Measurements from ENCODE around the gene DEFB128.
"Not testable (repeated sequence)": the region's sequence is repeated elsewhere in the genome, so short reads cannot be mapped to it uniquely, and the experiment has no call there.

Gene DEFB128

GRCh38 chr20:203630-204029 lies 14.1 kb upstream of the DEFB128 start:
- H3K9ac ChIP-seq (ENCODE audit: low read depth, low read length); H3K9me3 ChIP-seq (ENCODE audit: control insufficient read depth, insufficient read depth, low read length); H3K4me1 ChIP-seq (ENCODE audit: insufficient read depth, low read length); H3K36me3 ChIP-seq (ENCODE audit: insufficient read depth, low read length): not testable (repeated sequence)

DNA sequence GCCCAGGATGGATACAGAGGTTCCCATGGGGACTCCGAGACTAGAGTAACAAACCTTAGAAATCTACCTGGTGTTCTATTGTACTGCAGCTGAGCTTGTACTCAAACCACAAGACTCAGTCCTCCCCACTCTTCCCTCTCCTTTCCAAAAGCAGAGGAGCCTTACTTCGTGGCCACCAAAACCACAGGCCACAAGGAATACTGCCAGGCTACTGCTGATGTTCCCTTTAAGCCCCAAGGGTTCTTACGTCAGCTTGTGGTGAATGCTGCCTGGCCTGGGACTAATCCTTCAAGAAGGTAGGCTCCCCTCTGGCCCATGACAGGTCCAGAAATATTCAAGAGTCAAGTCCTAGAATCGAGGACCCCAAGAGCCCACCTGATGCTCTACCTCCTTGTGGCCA lies 10.5 kb upstream of the DEFB128 start:
- Histone ChIP-seq H3K9me3 (ENCODE audit: control insufficient read depth, insufficient read depth, low read length) (no peaks in the 10 kb centered on the region), H3K9ac (ENCODE audit: low read depth, low read length) (no peak overlapping the region), H3K4me1 (ENCODE audit: insufficient read depth, low read length) (no peaks in the 10 kb centered on the region), H3K36me3 (ENCODE audit: insufficient read depth, low read length) (no peaks in the 10 kb centered on the region)

- H3K9ac ChIP-seq (ENCODE audit: low read depth, low read length): no peak overlapping the region
- no peaks in the 10 kb centered on the region for H3K9me3 ChIP-seq (ENCODE audit: control insufficient read depth, insufficient read depth, low read length)
- H3K36me3 ChIP-seq (ENCODE audit: insufficient read depth, low read length): no peaks in the 10 kb centered on the region
- no peaks in the 10 kb centered on the region for H3K4me1 ChIP-seq (ENCODE audit: insufficient read depth, low read length)
Observed at GRCh38 chr20:198225-198624, 8.7 kb upstream of the DEFB128 start.

DNA sequence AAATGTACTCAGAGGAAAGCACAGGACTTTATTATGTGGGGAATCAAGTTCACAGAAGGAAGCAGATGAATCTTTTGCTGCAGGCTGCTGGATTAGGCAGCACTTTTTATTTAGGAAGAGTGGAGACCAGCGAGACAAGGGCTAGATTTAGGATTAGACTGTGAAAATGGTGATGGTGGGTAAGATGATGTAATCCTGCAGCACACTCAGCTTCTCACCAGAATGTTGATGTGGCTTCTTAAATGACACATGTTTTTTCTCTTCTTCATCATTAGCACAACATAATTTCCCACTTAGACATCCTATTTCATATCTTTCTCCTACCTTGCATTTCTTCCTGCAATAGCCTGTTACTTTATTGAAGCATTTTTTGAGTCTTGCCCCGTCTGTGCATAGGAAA lies 1.8 kb downstream of the DEFB128 start:
- Histone ChIP-seq H3K36me3 (ENCODE audit: insufficient read depth, low read length) (no peaks in the 10 kb centered on the region), H3K4me1 (ENCODE audit: insufficient read depth, low read length) (no peaks in the 10 kb centered on the region), H3K9me3 (ENCODE audit: control insufficient read depth, insufficient read depth, low read length) (no peaks in the 10 kb centered on the region; the same call in 1 of the 2 replicates), H3K9ac (ENCODE audit: low read depth, low read length) (no peak overlapping the region)

- H3K36me3 ChIP-seq (ENCODE audit: insufficient read depth, low read length): no peaks in the 10 kb centered on the region
- no peaks in the 10 kb centered on the region for H3K9me3 ChIP-seq (ENCODE audit: control insufficient read depth, insufficient read depth, low read length)
- H3K9ac ChIP-seq (ENCODE audit: low read depth, low read length): no peak overlapping the region
- H3K4me1 ChIP-seq (ENCODE audit: insufficient read depth, low read length): no peaks in the 10 kb centered on the region
Observed at GRCh38 chr20:184288-184687, 5.2 kb downstream of the DEFB128 start.

GRCh38 chr20:168876-169275 lies 20.6 kb downstream of the DEFB128 start:
- Histone ChIP-seq H3K9me3 (ENCODE audit: control insufficient read depth, insufficient read depth, low read length) (no peaks in the 10 kb centered on the region), H3K36me3 (ENCODE audit: insufficient read depth, low read length) (no peaks in the 10 kb centered on the region), H3K4me1 (ENCODE audit: insufficient read depth, low read length) (no peaks in the 10 kb centered on the region), H3K9ac (ENCODE audit: low read depth, low read length) (no peak overlapping the region)

GRCh38 chr20:164618-165017 lies 24.9 kb downstream of the DEFB128 start:
- no peaks in the 10 kb centered on the region for H3K36me3 ChIP-seq (ENCODE audit: insufficient read depth, low read length)
- no peaks in the 10 kb centered on the region for H3K9me3 ChIP-seq (ENCODE audit: control insufficient read depth, insufficient read depth, low read length)
- no peak overlapping the region for H3K9ac ChIP-seq (ENCODE audit: low read depth, low read length)
- H3K4me1 ChIP-seq (ENCODE audit: insufficient read depth, low read length): no peaks in the 10 kb centered on the region

- no peaks in the 10 kb centered on the region for H3K9me3 ChIP-seq (ENCODE audit: control insufficient read depth, insufficient read depth, low read length)
- no peaks in the 10 kb centered on the region for H3K36me3 ChIP-seq (ENCODE audit: insufficient read depth, low read length)
- no peaks in the 10 kb centered on the region for H3K4me1 ChIP-seq (ENCODE audit: insufficient read depth, low read length)
- no peak within 1 kb of the TSS for H3K9ac ChIP-seq (ENCODE audit: low read depth, low read length)
Observed at GRCh38 chr20:157154-157553, 32.4 kb downstream of the DEFB128 start, which contains the start of gene DEFB127. Gene DEFB127 (plus strand): TSS chr20:157454. CDS start chr20:157545, 91 bp downstream.

DNA sequence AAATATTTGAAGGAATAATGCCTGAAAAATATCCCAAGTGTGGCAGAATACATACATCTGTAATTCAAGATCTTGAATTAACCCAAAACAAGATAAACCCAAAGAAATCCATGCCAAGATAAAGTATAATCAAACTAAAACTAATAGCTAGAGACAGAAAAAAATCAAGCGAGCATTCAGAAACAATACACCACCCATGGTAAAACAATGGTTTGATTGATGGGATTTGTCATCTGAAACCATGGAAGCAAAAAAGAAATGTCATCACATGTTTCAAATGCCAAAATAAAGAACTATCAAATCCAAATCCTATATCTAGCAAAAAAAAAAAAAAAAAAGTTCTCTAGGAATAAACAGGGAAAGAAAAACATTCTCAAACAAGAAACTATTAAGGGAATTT lies 37.4 kb downstream of the DEFB128 start:
- Histone ChIP-seq H3K4me1 (ENCODE audit: insufficient read depth, low read length) (no peaks in the 10 kb centered on the region), H3K9ac (ENCODE audit: low read depth, low read length) (no peak overlapping the region), H3K36me3 (ENCODE audit: insufficient read depth, low read length) (no peaks in the 10 kb centered on the region), H3K9me3 (ENCODE audit: control insufficient read depth, insufficient read depth, low read length) (no peaks in the 10 kb centered on the region)

- Histone ChIP-seq H3K9me3 (ENCODE audit: control insufficient read depth, insufficient read depth, low read length) (no peaks in the 10 kb centered on the region), H3K9ac (ENCODE audit: low read depth, low read length) (no peak overlapping the region), H3K36me3 (ENCODE audit: insufficient read depth, low read length) (no peaks in the 10 kb centered on the region), H3K4me1 (ENCODE audit: insufficient read depth, low read length) (peaks cover 4% of the 10 kb centered on the region; the same call in 1 of the 2 replicates)
Observed at GRCh38 chr20:145877-146276, 43.6 kb downstream of the DEFB128 start.

- Histone ChIP-seq H3K9ac (ENCODE audit: low read depth, low read length) (no peak within 1 kb of the TSS), H3K4me1 (ENCODE audit: insufficient read depth, low read length) (peaks cover 4% of the 10 kb centered on the region; the same call in 1 of the 2 replicates), H3K9me3 (ENCODE audit: control insufficient read depth, insufficient read depth, low read length) (no peaks in the 10 kb centered on the region; the same call in 1 of the 2 replicates), H3K36me3 (ENCODE audit: insufficient read depth, low read length) (no peaks in the 10 kb centered on the region)
Observed at GRCh38 chr20:142290-142689, 47.2 kb downstream of the DEFB128 start, which contains the start of gene DEFB126. Gene DEFB126 (plus strand): TSS chr20:142590. CDS start chr20:142629, 39 bp downstream.
